T-cell (primary cell): Measurements from ENCODE around the gene KRT77. TPM values are rescaled to one million over a fixed set of nuclear protein-coding genes. Genes with fewer than 3 reads are reported as not detected.

ENCODE experiments used
- ATAC-seq, 4 experiments: fragments of 200-7000 bp in 3 of 4; fragments of 150-1000 bp in 1 of 4; cut with Tn5 transposase; replicated peaks in 1 of 4; 1 replicate in 3 of 4; 2 replicates in 1 of 4; pipeline ENCODE4 v1.10.0; 2021; ENCODE audit warnings: moderate library complexity in 3 of 4, mild to moderate bottlenecking in 2 of 4, moderate number of reproducible peaks in 1 of 4
- CTCF ChIA-PET, 2 donors: fragments of 300-600 bp; sonication (Branson Sonifier 250); formaldehyde crosslinking; loops; one replicate each; lab custom pipeline; 2022; ENCODE audit warnings: antibody characterized with exemption in 2 of 2; lab: Charles Lee
- POLR2A ChIA-PET, 2 donors: fragments of 300-600 bp; sonication (Branson Sonifier 250); formaldehyde crosslinking; loops; one replicate each; lab custom pipeline; 2022; ENCODE audit warnings: antibody characterized with exemption in 2 of 2; lab: Charles Lee
- DNase-seq, 35 experiments: peaks; one replicate each; pipeline versions ENCODE4 v3.0.0 to v3.0.0-alpha.2; 2013 to 2023
- H3K27ac ChIP-seq: one replicate; pipeline ENCODE4 v1.5.1; 2013; ENCODE audit warnings: low read length
- H3K27me3 ChIP-seq, 2 experiments: replicated peaks in 1 of 2; 1 replicate in 1 of 2; 2 replicates in 1 of 2; pipeline versions ENCODE4 v1.6.1 to v1.7.0; 2013; ENCODE audit warnings: low read length in 1 of 2, mixed read lengths in 1 of 2; ENCODE audit not compliant: control insufficient read depth in 2 of 2, insufficient read depth in 2 of 2; ENCODE audit errors: extremely low read depth in 1 of 2
- H3K36me3 ChIP-seq, 2 donors: 1 replicate in 1 of 2; 2 replicates in 1 of 2; pipeline versions ENCODE4 v1.6.1 to v1.7.0; 2013; ENCODE audit warnings: low read length in 1 of 2; ENCODE audit not compliant: control insufficient read depth in 2 of 2, insufficient read depth in 1 of 2; ENCODE audit errors: extremely low read depth in 1 of 2
- H3K4me1 ChIP-seq, 2 experiments: 1 replicate in 1 of 2; 2 replicates in 1 of 2; pipeline versions ENCODE4 v1.6.1 to v1.7.0; 2013; ENCODE audit warnings: low read length in 2 of 2, mixed read lengths in 1 of 2; ENCODE audit not compliant: insufficient read depth in 2 of 2, control insufficient read depth in 1 of 2; ENCODE audit errors: extremely low read depth in 1 of 2
- H3K4me3 ChIP-seq, 2 donors: 1 replicate in 1 of 2; 2 replicates in 1 of 2; pipeline versions ENCODE4 v1.5.1 to v1.7.0; 2013; ENCODE audit warnings: mild to moderate bottlenecking in 2 of 2, low read length in 1 of 2, moderate library complexity in 1 of 2; ENCODE audit not compliant: control insufficient read depth in 1 of 2; ENCODE audit errors: extremely low read depth in 1 of 2
- H3K9me3 ChIP-seq: 2 replicates; pipeline ENCODE4 v1.7.0; 2013
- H3K27ac Mint-ChIP-seq, 2 donors: one replicate each; pipeline ENCODE4 v1.8.0; 2020 to 2021; ENCODE audit warnings: mild to moderate bottlenecking in 2 of 2, mixed read lengths in 2 of 2
- H3K27me3 Mint-ChIP-seq, 2 donors: one replicate each; pipeline ENCODE4 v1.8.0; 2021 to 2022; ENCODE audit warnings: mixed read lengths in 2 of 2
- H3K36me3 Mint-ChIP-seq: one replicate; pipeline ENCODE4 v1.8.0; 2021; ENCODE audit warnings: mixed read lengths
- H3K4me1 Mint-ChIP-seq, 3 donors: one replicate each; pipeline ENCODE4 v1.8.0; 2020 to 2022; ENCODE audit warnings: mixed read lengths in 3 of 3, mild to moderate bottlenecking in 1 of 3
- H3K4me3 Mint-ChIP-seq, 3 donors: one replicate each; pipeline ENCODE4 v1.8.0; 2020 to 2022; ENCODE audit warnings: mild to moderate bottlenecking in 3 of 3, mixed read lengths in 3 of 3, moderate library complexity in 3 of 3
- H3K9me3 Mint-ChIP-seq, 3 donors: one replicate each; pipeline ENCODE4 v1.8.0; 2020 to 2022; ENCODE audit warnings: mixed read lengths in 3 of 3
- WGBS: methylation state at CpG from one replicate; pipeline ENCODE4 v1.1.5; 2013; ENCODE audit warnings: missing lambda C conversion rate; ENCODE audit not compliant: insufficient coverage; 5-methylcytosine and 5-hydroxymethylcytosine counted together
- total RNA-seq, 35 experiments: library from RNA in 6 of 35; stranded (reverse) in 6 of 35; fragments of 120-200 nt in 1 of 35; gene quantifications; one replicate each; pipeline versions ENCODE4 v1.2.1 to v1.2.4 and lab custom pipeline; 2013 to 2026

Gene KRT77
- total RNA-seq, 5 donors from 2014 or later (not counting 1 experiment from before 2014, with no cell fraction given): not detected

GRCh38 chr12:52699960-52700359 is 3.4 kb downstream of the KRT77 start:
- Mint-ChIP-seq H3K27ac (no peak overlapping the region), H3K4me1 (peaks cover 0 to 5% (median 0%) of the 10 kb centered on the region in 3 donors), H3K27me3 (peaks cover 11 to 12% of the 10 kb centered on the region in 2 donors)

GRCh38 chr12:52699373-52699772 is 4.0 kb downstream of the KRT77 start:
- Mint-ChIP-seq H3K9me3 (no peaks in the 10 kb centered on the region), H3K4me1 (peaks cover 0 to 5% (median 0%) of the 10 kb centered on the region in 3 donors), H3K27me3 (peaks cover 11 to 12% of the 10 kb centered on the region in 2 donors), H3K27ac (no peak overlapping the region), H3K4me3 (no peak overlapping the region), H3K36me3 (no peaks in the 10 kb centered on the region)
- H3K4me1 ChIP-seq: no peaks in the 10 kb centered on the region
- no peaks in the 10 kb centered on the region for H3K9me3 ChIP-seq
- no peaks in the 10 kb centered on the region for H3K36me3 ChIP-seq
- CTCF ChIA-PET: no interaction called here
- H3K27me3 ChIP-seq: peaks cover 0 to 31% of the 10 kb centered on the region in 2 experiments
- DNase-seq (no peak), ATAC-seq (no peak)
- POLR2A ChIA-PET: no interaction called here
- WGBS: 55% methylated on average over 2 of the region's 2 CpGs
- no peak overlapping the region for H3K27ac ChIP-seq
- no peak overlapping the region for H3K4me3 ChIP-seq

More at GRCh38 chr12:52699960-52700359, 3.4 kb downstream of the KRT77 start:
- H3K4me3 ChIP-seq: no peak overlapping the region
- CTCF ChIA-PET: no interaction called here
- H3K9me3 ChIP-seq: no peaks in the 10 kb centered on the region
- POLR2A ChIA-PET: no interaction called here
- WGBS: no CpG with 5 or more reads among the region's 2 CpGs
- no peaks in the 10 kb centered on the region for H3K36me3 ChIP-seq
- no peak overlapping the region for H3K4me3 Mint-ChIP-seq
- peaks cover 0 to 25% of the 10 kb centered on the region in 2 experiments for H3K27me3 ChIP-seq
- no peak overlapping the region for H3K27ac ChIP-seq
- ATAC-seq: no peak
- no peak for DNase-seq
- H3K9me3 Mint-ChIP-seq: no peaks in the 10 kb centered on the region
- no peaks in the 10 kb centered on the region for H3K36me3 Mint-ChIP-seq
- no peaks in the 10 kb centered on the region for H3K4me1 ChIP-seq

- H3K27me3 ChIP-seq: peaks cover 0 to 31% of the 10 kb centered on the region in 2 experiments
- Mint-ChIP-seq H3K27me3 (peaks cover 11 to 12% of the 10 kb centered on the region in 2 donors), H3K36me3 (no peaks in the 10 kb centered on the region), H3K4me1 (peaks cover 0 to 5% (median 0%) of the 10 kb centered on the region in 3 donors), H3K9me3 (no peaks in the 10 kb centered on the region), H3K4me3 (no peak overlapping the region), H3K27ac (no peak overlapping the region)
- no peaks in the 10 kb centered on the region for H3K9me3 ChIP-seq
- ATAC-seq: no peak
- H3K27ac ChIP-seq: no peak overlapping the region
- DNase-seq: no peak
- no peaks in the 10 kb centered on the region for H3K36me3 ChIP-seq
- H3K4me3 ChIP-seq: no peak overlapping the region
- ChIA-PET CTCF (no interaction called here), POLR2A (no interaction called here)
- H3K4me1 ChIP-seq: no peaks in the 10 kb centered on the region
- WGBS: 64% methylated on average over 9 of the region's 11 CpGs
Measured at GRCh38 chr12:52698651-52699340, 4.5 kb downstream of the KRT77 start.

- 33% methylated on average over 1 of the region's 2 CpGs for WGBS
- H3K27ac Mint-ChIP-seq: no peak overlapping the region
Measured at GRCh38 chr12:52697058-52697582, 6.2 kb downstream of the KRT77 start.

GRCh38 chr12:52696588-52696987 is 6.7 kb downstream of the KRT77 start:
- no peak for DNase-seq
- Mint-ChIP-seq H3K9me3 (no peaks in the 10 kb centered on the region), H3K4me1 (peaks cover 16 to 19% (median 18%) of the 10 kb centered on the region in 3 donors), H3K27me3 (peaks cover 3 to 14% of the 10 kb centered on the region in 2 donors), H3K36me3 (no peaks in the 10 kb centered on the region), H3K27ac (no peak overlapping the region), H3K4me3 (no peak overlapping the region)
- Histone ChIP-seq H3K27ac (no peak overlapping the region), H3K36me3 (no peaks in the 10 kb centered on the region), H3K9me3 (no peaks in the 10 kb centered on the region), H3K4me3 (no peak overlapping the region), H3K4me1 (peaks cover 3 to 9% of the 10 kb centered on the region in 2 experiments), H3K27me3 (peaks cover 0 to 38% of the 10 kb centered on the region in 2 experiments)
- WGBS: no CpG with 5 or more reads among the region's 3 CpGs
- ATAC-seq: no peak
- POLR2A ChIA-PET: no interaction called here
- CTCF ChIA-PET: no interaction called here

More at GRCh38 chr12:52697058-52697582, 6.2 kb downstream of the KRT77 start:
- DNase-seq (no peak), ATAC-seq (no peak)
- Histone ChIP-seq H3K9me3 (no peaks in the 10 kb centered on the region), H3K27me3 (peaks cover 0 to 37% of the 10 kb centered on the region in 2 experiments), H3K4me1 (peaks cover 0 to 3% of the 10 kb centered on the region in 2 experiments), H3K27ac (no peak overlapping the region), H3K36me3 (no peaks in the 10 kb centered on the region), H3K4me3 (no peak overlapping the region)
- H3K4me1 Mint-ChIP-seq: peaks cover 10 to 13% (median 13%) of the 10 kb centered on the region in 3 donors
- no peak overlapping the region for H3K4me3 Mint-ChIP-seq
- H3K36me3 Mint-ChIP-seq: no peaks in the 10 kb centered on the region
- H3K27me3 Mint-ChIP-seq: peaks cover 8 to 18% of the 10 kb centered on the region in 2 donors
- CTCF ChIA-PET: no interaction called here
- no peaks in the 10 kb centered on the region for H3K9me3 Mint-ChIP-seq
- POLR2A ChIA-PET: no interaction called here

- WGBS: no CpG with 5 or more reads among the region's 3 CpGs
- CTCF ChIA-PET: no interaction called here
- Histone ChIP-seq H3K4me3 (no peak overlapping the region), H3K4me1 (peaks cover 3 to 20% of the 10 kb centered on the region in 2 experiments), H3K9me3 (no peaks in the 10 kb centered on the region), H3K36me3 (no peaks in the 10 kb centered on the region), H3K27ac (no peak overlapping the region), H3K27me3 (peaks cover 0 to 33% of the 10 kb centered on the region in 2 experiments)
- ATAC-seq (no peak), DNase-seq (no peak)
- POLR2A ChIA-PET: no interaction called here
- no peak overlapping the region for H3K27ac Mint-ChIP-seq
- H3K27me3 Mint-ChIP-seq: peaks cover 3 to 12% of the 10 kb centered on the region in 2 donors
- no peak overlapping the region for H3K4me3 Mint-ChIP-seq
- no peaks in the 10 kb centered on the region for H3K9me3 Mint-ChIP-seq
- peaks cover 29 to 33% (median 32%) of the 10 kb centered on the region in 3 donors for H3K4me1 Mint-ChIP-seq
- H3K36me3 Mint-ChIP-seq: no peaks in the 10 kb centered on the region
Measured at GRCh38 chr12:52695039-52695438, 8.3 kb downstream of the KRT77 start.
